DND-41 (cell line): Measurements from ENCODE around the gene TTC36.

ENCODE experiments used
- EZH2 ChIP-seq: IDR thresholded peaks from 3 replicates; pipeline ENCODE4 v1.6.1; 2012; ENCODE audit warnings: borderline replicate concordance, low read depth, mild to moderate bottlenecking, moderate library complexity, low read length, inconsistent platforms; ENCODE audit not compliant: severe bottlenecking
- TF ChIP-seq, protein P1 (sequence below): IDR thresholded peaks from 2 replicates; pipeline ENCODE4 v1.5.1; 2012; ENCODE audit warnings: borderline replicate concordance, low read length, moderate library complexity, mild to moderate bottlenecking; ENCODE audit not compliant: poor library complexity, severe bottlenecking; ENCODE audit errors: extremely low read depth

DNA sequence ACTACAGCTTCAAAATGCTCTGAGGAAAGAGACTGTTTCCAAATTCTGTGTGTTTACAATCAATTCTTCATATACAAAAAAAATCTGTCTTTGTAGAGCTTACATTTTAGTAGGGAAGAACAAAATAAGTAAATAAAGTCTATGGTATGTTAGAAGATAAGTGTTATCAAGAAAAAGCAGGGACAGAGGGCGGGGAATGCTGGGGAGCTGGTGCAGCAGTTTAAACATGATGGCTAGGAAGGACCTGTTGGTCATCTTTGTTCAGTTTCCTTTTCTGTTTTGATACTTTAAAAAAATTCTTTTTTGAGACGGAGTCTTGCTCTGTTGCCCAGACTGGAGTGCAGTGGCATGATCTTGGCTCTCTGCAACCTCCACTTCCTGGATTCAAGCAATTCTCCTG lies 19.9 kb downstream of the TTC36 start:
- TF ChIP-seq EZH2 = no peak
- TF ChIP-seq, protein P1, sequence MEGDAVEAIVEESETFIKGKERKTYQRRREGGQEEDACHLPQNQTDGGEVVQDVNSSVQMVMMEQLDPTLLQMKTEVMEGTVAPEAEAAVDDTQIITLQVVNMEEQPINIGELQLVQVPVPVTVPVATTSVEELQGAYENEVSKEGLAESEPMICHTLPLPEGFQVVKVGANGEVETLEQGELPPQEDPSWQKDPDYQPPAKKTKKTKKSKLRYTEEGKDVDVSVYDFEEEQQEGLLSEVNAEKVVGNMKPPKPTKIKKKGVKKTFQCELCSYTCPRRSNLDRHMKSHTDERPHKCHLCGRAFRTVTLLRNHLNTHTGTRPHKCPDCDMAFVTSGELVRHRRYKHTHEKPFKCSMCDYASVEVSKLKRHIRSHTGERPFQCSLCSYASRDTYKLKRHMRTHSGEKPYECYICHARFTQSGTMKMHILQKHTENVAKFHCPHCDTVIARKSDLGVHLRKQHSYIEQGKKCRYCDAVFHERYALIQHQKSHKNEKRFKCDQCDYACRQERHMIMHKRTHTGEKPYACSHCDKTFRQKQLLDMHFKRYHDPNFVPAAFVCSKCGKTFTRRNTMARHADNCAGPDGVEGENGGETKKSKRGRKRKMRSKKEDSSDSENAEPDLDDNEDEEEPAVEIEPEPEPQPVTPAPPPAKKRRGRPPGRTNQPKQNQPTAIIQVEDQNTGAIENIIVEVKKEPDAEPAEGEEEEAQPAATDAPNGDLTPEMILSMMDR = no peak
